CD4-positive, alpha-beta T cell treated with Interleukin-12 subunit alpha and Interleukin-12 subunit beta, for 1 hour (primary cell): ENCODE data around the gene APOH.

ENCODE experiments used
- DNase-seq: peaks from one replicate; pipeline ENCODE4 v3.0.0-alpha.2; 2020

The APOH gene

GRCh38 chr17:66190738-66191592 lies 38.2 kb downstream of the APOH start:
- no peak for DNase-seq

- no peak for DNase-seq
These were observed 41.5 kb downstream of the APOH start for GRCh38 chr17:66187718-66188117.

- DNase-seq = no peak
These were observed 43.4 kb downstream of the APOH start for GRCh38 chr17:66185862-66186261.

- no peak for DNase-seq
These were observed 44.8 kb downstream of the APOH start for GRCh38 chr17:66184392-66184791.

GRCh38 chr17:66183529-66183928 lies 45.7 kb downstream of the APOH start:
- DNase-seq = no peak

- no peak for DNase-seq
These were observed 50.6 kb downstream of the APOH start for GRCh38 chr17:66178642-66179041.

GRCh38 chr17:66177048-66177447 lies 52.2 kb downstream of the APOH start:
- no peak for DNase-seq

- DNase-seq = no peak
These were observed 53.3 kb downstream of the APOH start for GRCh38 chr17:66175892-66176291.

GRCh38 chr17:66172691-66173223 lies 56.5 kb downstream of the APOH start:
- no peak for DNase-seq

GRCh38 chr17:66172144-66172543 lies 57.1 kb downstream of the APOH start:
- DNase-seq = no peak

GRCh38 chr17:66171692-66172091 lies 57.5 kb downstream of the APOH start:
- no peak for DNase-seq

- DNase-seq = no peak
These were observed 58.0 kb downstream of the APOH start for GRCh38 chr17:66171172-66171571.

- DNase-seq = no peak
These were observed 59.4 kb downstream of the APOH start for GRCh38 chr17:66169839-66170238.

GRCh38 chr17:66167189-66167815 lies 61.9 kb downstream of the APOH start:
- no peak for DNase-seq

- DNase-seq = peak; percentile 60
These were observed 63.6 kb downstream of the APOH start for GRCh38 chr17:66165537-66166123.
